Stimulated activated memory B cell treated with anti-CD40 and anti-IgM and Interleukin-4, amounts not matched to agents 10 μg/mL and 1 μg/mL and 100 μg/mL, for 72 hours (primary cell): ENCODE data around the gene TMPRSS11D.
A peak's percentile ranks its signal among the peaks of the same experiment; 100 is the strongest.

ENCODE experiments used
- ATAC-seq: fragments of 150-1000 bp; cut with Tn5 transposase; 2 replicates; pipeline ENCODE4 v1.10.0; 2021
- H3K27ac Mint-ChIP-seq: one replicate; pipeline ENCODE4 v1.8.0; 2022; ENCODE audit warnings: mild to moderate bottlenecking, mixed read lengths
- H3K27me3 Mint-ChIP-seq: one replicate; pipeline ENCODE4 v1.8.0; 2022; ENCODE audit warnings: mixed read lengths
- H3K36me3 Mint-ChIP-seq: one replicate; pipeline ENCODE4 v1.8.0; 2022; ENCODE audit warnings: mixed read lengths
- H3K4me1 Mint-ChIP-seq: one replicate; pipeline ENCODE4 v1.8.0; 2022; ENCODE audit warnings: mixed read lengths
- H3K4me3 Mint-ChIP-seq: one replicate; pipeline ENCODE4 v1.8.0; 2022; ENCODE audit warnings: mild to moderate bottlenecking, moderate library complexity, mixed read lengths
- H3K9me3 Mint-ChIP-seq: one replicate; pipeline ENCODE4 v1.8.0; 2022; ENCODE audit warnings: mixed read lengths

Gene TMPRSS11D

GRCh38 chr4:67883902-67884301, at the start of gene TMPRSS11D:
TSS of gene TMPRSS11D (minus strand) at chr4:67884002. CDS start at chr4:67883933, 69 bp downstream.
- H3K36me3 Mint-ChIP-seq = no peaks in the 10 kb centered on the region
- no peak within 1 kb of the TSS for H3K27ac Mint-ChIP-seq
- no peaks in the 10 kb centered on the region for H3K4me1 Mint-ChIP-seq
- no peak within 1 kb of the TSS for H3K4me3 Mint-ChIP-seq
- peaks cover 6% of the 10 kb centered on the region for H3K27me3 Mint-ChIP-seq
- no peak for ATAC-seq
- no peaks in the 10 kb centered on the region for H3K9me3 Mint-ChIP-seq

- Mint-ChIP-seq H3K36me3 (no peaks in the 10 kb centered on the region), H3K4me1 (no peaks in the 10 kb centered on the region), H3K9me3 (peaks cover under 1% of the 10 kb centered on the region), H3K27ac (no peak overlapping the region), H3K4me3 (no peak overlapping the region), H3K27me3 (no peaks in the 10 kb centered on the region)
- no peak for ATAC-seq
Observed at GRCh38 chr4:67933038-67933437, 49.2 kb upstream of the TMPRSS11D start.

GRCh38 chr4:67931256-67931655, 47.5 kb upstream of the TMPRSS11D start:
- no peak overlapping the region for H3K27ac Mint-ChIP-seq
- no peaks in the 10 kb centered on the region for H3K27me3 Mint-ChIP-seq
- no peaks in the 10 kb centered on the region for H3K4me1 Mint-ChIP-seq
- ATAC-seq = no peak
- no peak overlapping the region for H3K4me3 Mint-ChIP-seq
- no peaks in the 10 kb centered on the region for H3K9me3 Mint-ChIP-seq
- H3K36me3 Mint-ChIP-seq = no peaks in the 10 kb centered on the region

GRCh38 chr4:67929426-67929825, 45.6 kb upstream of the TMPRSS11D start:
- no peaks in the 10 kb centered on the region for H3K36me3 Mint-ChIP-seq
- H3K27me3 Mint-ChIP-seq = no peaks in the 10 kb centered on the region
- no peaks in the 10 kb centered on the region for H3K4me1 Mint-ChIP-seq
- no peak overlapping the region for H3K4me3 Mint-ChIP-seq
- H3K9me3 Mint-ChIP-seq = peaks cover under 1% of the 10 kb centered on the region
- no peak overlapping the region for H3K27ac Mint-ChIP-seq
- no peak for ATAC-seq

GRCh38 chr4:67928546-67928945, 44.7 kb upstream of the TMPRSS11D start:
- ATAC-seq = no peak
- Mint-ChIP-seq H3K36me3 (no peaks in the 10 kb centered on the region), H3K4me1 (no peaks in the 10 kb centered on the region), H3K27me3 (no peaks in the 10 kb centered on the region), H3K9me3 (peaks cover 5% of the 10 kb centered on the region), H3K4me3 (no peak overlapping the region), H3K27ac (no peak overlapping the region)

GRCh38 chr4:67927251-67927650, 43.4 kb upstream of the TMPRSS11D start:
- no peak for ATAC-seq
- no peaks in the 10 kb centered on the region for H3K36me3 Mint-ChIP-seq
- peaks cover 5% of the 10 kb centered on the region for H3K9me3 Mint-ChIP-seq
- no peak overlapping the region for H3K27ac Mint-ChIP-seq
- no peaks in the 10 kb centered on the region for H3K4me1 Mint-ChIP-seq
- no peaks in the 10 kb centered on the region for H3K27me3 Mint-ChIP-seq
- no peak overlapping the region for H3K4me3 Mint-ChIP-seq

GRCh38 chr4:67926485-67926884, 42.7 kb upstream of the TMPRSS11D start:
- peak; percentile 20 for ATAC-seq
- Mint-ChIP-seq H3K4me1 (no peaks in the 10 kb centered on the region), H3K36me3 (no peaks in the 10 kb centered on the region), H3K27me3 (no peaks in the 10 kb centered on the region), H3K9me3 (peaks cover 5% of the 10 kb centered on the region), H3K27ac (no peak overlapping the region), H3K4me3 (no peak overlapping the region)

GRCh38 chr4:67922697-67923096, 38.9 kb upstream of the TMPRSS11D start:
- H3K27ac Mint-ChIP-seq = no peak overlapping the region
- H3K9me3 Mint-ChIP-seq = peaks cover 5% of the 10 kb centered on the region
- no peaks in the 10 kb centered on the region for H3K36me3 Mint-ChIP-seq
- no peak for ATAC-seq
- no peaks in the 10 kb centered on the region for H3K4me1 Mint-ChIP-seq
- H3K4me3 Mint-ChIP-seq = no peak overlapping the region
- H3K27me3 Mint-ChIP-seq = no peaks in the 10 kb centered on the region

- no peaks in the 10 kb centered on the region for H3K4me1 Mint-ChIP-seq
- ATAC-seq = no peak
Observed at GRCh38 chr4:67918428-67918827, 34.6 kb upstream of the TMPRSS11D start.

GRCh38 chr4:67915400-67915966, 31.7 kb upstream of the TMPRSS11D start:
- Mint-ChIP-seq H3K36me3 (no peaks in the 10 kb centered on the region), H3K27me3 (peaks cover 8% of the 10 kb centered on the region), H3K27ac (no peak overlapping the region), H3K9me3 (no peaks in the 10 kb centered on the region), H3K4me1 (no peaks in the 10 kb centered on the region), H3K4me3 (no peak overlapping the region)
- no peak for ATAC-seq

More at GRCh38 chr4:67918428-67918827, 34.6 kb upstream of the TMPRSS11D start:
- no peak overlapping the region for H3K27ac Mint-ChIP-seq
- no peaks in the 10 kb centered on the region for H3K36me3 Mint-ChIP-seq
- peaks cover 8% of the 10 kb centered on the region for H3K27me3 Mint-ChIP-seq
- no peak overlapping the region for H3K4me3 Mint-ChIP-seq
- no peaks in the 10 kb centered on the region for H3K9me3 Mint-ChIP-seq

GRCh38 chr4:67912080-67912479, 28.3 kb upstream of the TMPRSS11D start:
- Mint-ChIP-seq H3K9me3 (no peaks in the 10 kb centered on the region), H3K27me3 (peaks cover 8% of the 10 kb centered on the region), H3K4me3 (no peak overlapping the region), H3K36me3 (no peaks in the 10 kb centered on the region), H3K4me1 (no peaks in the 10 kb centered on the region), H3K27ac (no peak overlapping the region)
- no peak for ATAC-seq

- ATAC-seq = no peak
- Mint-ChIP-seq H3K4me1 (no peaks in the 10 kb centered on the region), H3K36me3 (no peaks in the 10 kb centered on the region), H3K27ac (no peak overlapping the region), H3K4me3 (no peak overlapping the region), H3K27me3 (peaks cover 8% of the 10 kb centered on the region), H3K9me3 (no peaks in the 10 kb centered on the region)
Observed at GRCh38 chr4:67911638-67912037, 27.8 kb upstream of the TMPRSS11D start.

- Mint-ChIP-seq H3K4me1 (no peaks in the 10 kb centered on the region), H3K4me3 (no peak overlapping the region), H3K27ac (no peak overlapping the region), H3K27me3 (peaks cover 11% of the 10 kb centered on the region), H3K36me3 (peaks cover 2% of the 10 kb centered on the region), H3K9me3 (peaks cover under 1% of the 10 kb centered on the region)
- no peak for ATAC-seq
Observed at GRCh38 chr4:67911141-67911540, 27.3 kb upstream of the TMPRSS11D start.

GRCh38 chr4:67910585-67910905, 26.7 kb upstream of the TMPRSS11D start:
- peaks cover 3% of the 10 kb centered on the region for H3K9me3 Mint-ChIP-seq

GRCh38 chr4:67909905-67910584, 26.2 kb upstream of the TMPRSS11D start:
- Mint-ChIP-seq H3K27me3 (peaks cover 12% of the 10 kb centered on the region), H3K4me1 (no peaks in the 10 kb centered on the region), H3K36me3 (peaks cover 9% of the 10 kb centered on the region), H3K4me3 (no peak overlapping the region), H3K27ac (no peak overlapping the region), H3K9me3 (peaks cover 3% of the 10 kb centered on the region)
- ATAC-seq = no peak

More at GRCh38 chr4:67910585-67910905, 26.7 kb upstream of the TMPRSS11D start:
- H3K4me1 Mint-ChIP-seq = no peaks in the 10 kb centered on the region
- no peak for ATAC-seq
- H3K27me3 Mint-ChIP-seq = peaks cover 11% of the 10 kb centered on the region
- H3K27ac Mint-ChIP-seq = no peak overlapping the region
- no peak overlapping the region for H3K4me3 Mint-ChIP-seq
- peaks cover 8% of the 10 kb centered on the region for H3K36me3 Mint-ChIP-seq

GRCh38 chr4:67907650-67908049, 23.8 kb upstream of the TMPRSS11D start:
- no peak for ATAC-seq
- Mint-ChIP-seq H3K4me3 (no peak overlapping the region), H3K36me3 (peaks cover 9% of the 10 kb centered on the region), H3K9me3 (peaks cover 3% of the 10 kb centered on the region), H3K4me1 (no peaks in the 10 kb centered on the region), H3K27me3 (peaks cover 12% of the 10 kb centered on the region), H3K27ac (no peak overlapping the region)
